Endothelial cell of umbilical vein (primary cell): ENCODE measurements around the gene PLAAT2. TPM values are rescaled to one million over a fixed set of nuclear protein-coding genes. Genes with fewer than 3 reads are reported as not detected.

Experiments
- BruUV-seq: library from RNA; stranded (reverse); fragments of 400-500 nt; replicated peaks from 2 replicates; lab custom pipeline; 2021; lab: Mats Ljungman, UMichigan
- CTCF ChIA-PET: fragments of 300-600, 350-600 bp; sonication (Branson Sonifier 250); formaldehyde crosslinking; loops from one replicate; lab custom pipeline; 2021; ENCODE audit warnings: antibody characterized with exemption, inconsistent platforms; lab: Charles Lee
- POLR2A ChIA-PET: fragments of 300-600, 350-600 bp; sonication (Branson Sonifier 250); formaldehyde crosslinking; loops from one replicate; lab custom pipeline; 2021; ENCODE audit warnings: antibody characterized with exemption, inconsistent platforms; lab: Charles Lee
- DNase-seq: peaks from one replicate; pipeline ENCODE4 v3.0.0-alpha.2; 2011; ENCODE audit warnings: low read depth, low spot score
- FAIRE-seq: peaks from 2 replicates; lab custom pipeline; 2011; peaks lifted over from hg19 to GRCh38; lab: Jason Lieb, UNC
- H2AFZ ChIP-seq: 2 replicates; pipeline ENCODE4 v1.6.0; 2012; ENCODE audit warnings: low read depth, low read length, control low read depth, inconsistent platforms
- H3K27ac ChIP-seq: 2 replicates; pipeline ENCODE4 v1.5.1; 2011; ENCODE audit warnings: low read depth, mild to moderate bottlenecking, control low read depth, low read length, moderate library complexity; ENCODE audit not compliant: insufficient read depth
- H3K27me3 ChIP-seq, 2 experiments: 2 replicates each; pipeline versions ENCODE4 v1.6.0 to v1.6.1; 2011; ENCODE audit warnings: low read length in 2 of 2, mixed read lengths in 1 of 2; ENCODE audit not compliant: control insufficient read depth in 2 of 2, insufficient read depth in 2 of 2
- H3K36me3 ChIP-seq, 2 experiments: 2 replicates in 1 of 2; 3 replicates in 1 of 2; pipeline ENCODE4 v1.5.1; 2011; ENCODE audit warnings: low read length in 2 of 2, mild to moderate bottlenecking in 1 of 2, moderate library complexity in 1 of 2; ENCODE audit not compliant: control insufficient read depth in 2 of 2, insufficient read depth in 2 of 2; ENCODE audit errors: extremely low read depth in 1 of 2
- H3K4me1 ChIP-seq: 3 replicates; pipeline ENCODE4 v1.5.1; 2011; ENCODE audit warnings: mild to moderate bottlenecking, low read length; ENCODE audit not compliant: control insufficient read depth, insufficient read depth; ENCODE audit errors: extremely low read depth
- H3K4me2 ChIP-seq: 2 replicates; pipeline ENCODE4 v1.6.1; 2011; ENCODE audit warnings: low read length, control low read depth, mixed read lengths; ENCODE audit not compliant: insufficient read depth
- H3K4me3 ChIP-seq, 3 experiments: fragments of 200-600 bp in 1 of 3; sonication (generic), shearing (Covaris generic) in 1 of 3; replicated peaks in 1 of 3; 2 replicates each; pipeline ENCODE4 v1.5.1; 2011 to 2016; ENCODE audit warnings: control low read depth in 3 of 3, low read length in 3 of 3, mild to moderate bottlenecking in 2 of 3, inconsistent platforms in 1 of 3, low read depth in 1 of 3, moderate library complexity in 1 of 3; ENCODE audit not compliant: insufficient read depth in 1 of 3
- H3K79me2 ChIP-seq: 2 replicates; pipeline ENCODE4 v1.6.0; 2012; ENCODE audit warnings: low read length, inconsistent platforms; ENCODE audit not compliant: control insufficient read depth, insufficient read depth
- H3K9ac ChIP-seq: replicated peaks from 2 replicates; pipeline ENCODE3; 2011; ENCODE audit warnings: low read length, control low read depth; ENCODE audit not compliant: insufficient read depth; ENCODE audit errors: extremely low read depth
- H3K9me1 ChIP-seq: replicated peaks from 3 replicates; pipeline ENCODE4 v1.6.0; 2011; ENCODE audit warnings: mild to moderate bottlenecking, low read length; ENCODE audit not compliant: control insufficient read depth, insufficient read depth; ENCODE audit errors: extremely low read depth
- H3K9me3 ChIP-seq: replicated peaks from 2 replicates; pipeline ENCODE4 v1.5.1; 2012; ENCODE audit warnings: low read length, inconsistent platforms; ENCODE audit not compliant: control insufficient read depth, insufficient read depth
- H4K20me1 ChIP-seq: replicated peaks from 2 replicates; pipeline ENCODE3; 2011; ENCODE audit warnings: mild to moderate bottlenecking, low read length; ENCODE audit not compliant: control insufficient read depth, insufficient read depth; ENCODE audit errors: extremely low read depth
- CTCF ChIP-seq, 2 donors: IDR thresholded peaks; 1 replicate in 1 of 2; 2 replicates in 1 of 2; pipeline ENCODE4 v1.5.1; 2011; ENCODE audit warnings: low read length in 2 of 2, mild to moderate bottlenecking in 2 of 2, moderate library complexity in 2 of 2, control low read depth in 1 of 2, inconsistent platforms in 1 of 2, low read depth in 1 of 2; ENCODE audit not compliant: insufficient read depth in 1 of 2; ENCODE audit errors: extremely low read depth in 1 of 2
- EZH2 ChIP-seq: IDR thresholded peaks from 2 replicates; pipeline ENCODE4 v1.6.1; 2012; ENCODE audit warnings: borderline replicate concordance, low read depth, mild to moderate bottlenecking, moderate library complexity, low read length, inconsistent platforms; ENCODE audit not compliant: severe bottlenecking
- FOS ChIP-seq: IDR thresholded peaks from 2 replicates; pipeline ENCODE4 v1.6.1; 2011; ENCODE audit warnings: mild to moderate bottlenecking, low read length, moderate library complexity, borderline replicate concordance; ENCODE audit not compliant: insufficient read depth
- GATA2 ChIP-seq: IDR thresholded peaks from 2 replicates; pipeline ENCODE4 v1.7.0; 2011; ENCODE audit warnings: low read depth, mild to moderate bottlenecking, moderate library complexity, mixed read lengths, low read length; ENCODE audit not compliant: insufficient read length, insufficient read depth
- JUN ChIP-seq: IDR thresholded peaks from 2 replicates; pipeline ENCODE4 v1.6.1; 2011; ENCODE audit warnings: borderline replicate concordance, low read depth; ENCODE audit not compliant: insufficient read length, insufficient read depth
- MAX ChIP-seq: IDR thresholded peaks from 2 replicates; pipeline ENCODE4 v1.6.1; 2011; ENCODE audit not compliant: insufficient read depth, insufficient read length
- MYC ChIP-seq: IDR thresholded peaks from one replicate; pipeline ENCODE4 v1.6.1; 2011; ENCODE audit warnings: mild to moderate bottlenecking, low read depth, low read length
- POLR2A ChIP-seq: IDR thresholded peaks from 2 replicates; pipeline ENCODE4 v1.6.1; 2012; ENCODE audit warnings: low read depth, mild to moderate bottlenecking, control low read depth, low read length
- POLR2AphosphoS5 ChIP-seq: IDR thresholded peaks from 2 replicates; pipeline ENCODE4 v1.6.1; 2012; ENCODE audit warnings: low read depth, mild to moderate bottlenecking, control low read depth, low read length, moderate library complexity; ENCODE audit not compliant: insufficient read depth
- dilution Hi-C: fragments of 300-500 bp; cut with MboI; formaldehyde crosslinking; loops from one replicate; pipeline ENCODE4 v1.15.0; 2019; ENCODE audit warnings: low sequenced_read_pairs; ENCODE audit not compliant: extremely low pct_ligation_motif_present
- intact Hi-C: fragments of 100-400 bp; cut with micrococcal nuclease; formaldehyde crosslinking; loops from one replicate; pipeline ENCODE4 v1.10.0; 2022
- polyA plus RNA-seq, 4 experiments: library from polyadenylated mRNA; depleted of rRNA in 3 of 4; stranded (reverse) in 3 of 4; unstranded in 1 of 4; fragments of >200 nt; gene quantifications; 2 replicates each; pipeline versions ENCODE4 v1.2.1 to v1.2.3, GENCODE V29; 2011 to 2012; ENCODE audit warnings: missing spikeins in 1 of 4
- total RNA-seq: library from RNA; stranded (reverse); gene quantifications from 2 replicates; pipeline ENCODE4 v1.2.3, GENCODE V29; 2021

The PLAAT2 gene
- total and polyA plus RNA-seq, 2 donors (not counting 3 experiments of a cell fraction or from before 2014, with no cell fraction given): 0.40 TPM; not detected in 1

GRCh38 chr11:63558459-63559157, 4.6 kb downstream of the PLAAT2 start:
- DNase-seq (no peak), FAIRE-seq (no peak)
- no peak for TF ChIP-seq FOS
- TF ChIP-seq GATA2: no peak
- TF ChIP-seq JUN: no peak
- no peak for TF ChIP-seq MYC
- no peak for TF ChIP-seq POLR2A
- TF ChIP-seq POLR2AphosphoS5: no peak
- no peak for TF ChIP-seq EZH2
- TF ChIP-seq CTCF (IDR thresholded peaks at IDR 0.05; ENCODE audit: extremely low read depth in 1 of 2, insufficient read depth in 1 of 2, low read depth in 1 of 2, low read length in 2 of 2): no peak
- no peak for TF ChIP-seq MAX
- Histone ChIP-seq H2AFZ (no peak overlapping the region), H3K9me3 (no peaks in the 10 kb centered on the region), H4K20me1 (no peaks in the 10 kb centered on the region), H3K9ac (no peak overlapping the region), H3K79me2 (no peaks in the 10 kb centered on the region), H3K27me3 (peaks cover 0 to 8% of the 10 kb centered on the region in 2 experiments), H3K4me2 (no peak overlapping the region), H3K36me3 (no peaks in the 10 kb centered on the region), H3K4me1 (no peaks in the 10 kb centered on the region), H3K27ac (no peak overlapping the region), H3K4me3 (no peak overlapping the region), H3K9me1 (no peaks in the 10 kb centered on the region)
- POLR2A ChIA-PET: no interaction called here
- intact Hi-C loops: no loop called here
- CTCF ChIA-PET: no interaction called here
- BruUV-seq: no TSS peak
- dilution Hi-C loops: no loop called here
